DMS79 (cell line): Measurements from ENCODE around the gene KRT78.

ENCODE experiments used
- DNase-seq: peaks from one replicate; lab custom pipeline; 2025; lab: John Stamatoyannopoulos, UW

The KRT78 gene

DNA sequence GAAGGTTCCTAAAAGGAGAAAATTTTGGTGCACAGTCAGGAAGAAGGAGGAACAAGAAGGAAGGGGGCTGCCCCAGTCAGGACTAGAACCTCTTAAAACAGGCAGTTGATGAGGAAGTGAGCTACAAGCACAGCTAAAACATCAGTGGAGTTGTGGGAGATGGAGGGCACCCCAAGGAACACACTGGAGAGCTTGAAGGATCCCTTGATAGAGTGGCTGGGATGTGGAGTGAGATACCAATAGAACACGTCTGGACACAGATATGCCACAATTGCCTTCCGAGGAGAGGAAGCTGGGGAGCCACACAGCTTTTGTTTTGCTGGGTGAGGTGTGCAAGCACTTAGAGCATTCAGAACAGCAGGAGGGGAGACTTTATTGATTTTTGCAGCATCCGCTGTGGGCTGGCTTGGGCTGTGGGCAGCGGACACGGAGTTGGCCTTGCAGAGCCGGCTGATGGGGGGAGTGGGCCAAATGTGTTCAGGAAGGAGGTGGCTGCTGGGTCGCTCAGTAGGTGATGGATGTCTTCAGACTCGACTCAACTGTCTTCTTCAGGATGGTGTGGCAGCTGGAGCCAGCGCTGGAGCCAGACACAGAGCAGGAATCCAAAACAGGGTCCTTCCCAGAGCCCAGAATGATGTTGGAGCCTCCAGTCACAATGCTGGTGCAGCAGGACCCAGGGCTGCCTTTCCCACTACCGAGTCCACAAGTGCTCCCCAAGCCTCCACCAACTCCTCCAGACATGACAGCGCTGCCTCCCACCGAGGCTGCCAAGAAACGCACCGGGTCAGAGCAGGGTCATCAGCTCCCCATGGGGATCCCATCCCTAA is 10.0 kb downstream of the KRT78 start:
- no peak for DNase-seq

GRCh38 chr12:52837781-52838608 is 10.8 kb downstream of the KRT78 start:
- DNase-seq: no peak

GRCh38 chr12:52837413-52837741 is 11.4 kb downstream of the KRT78 start:
- no peak for DNase-seq

- DNase-seq: no peak
These were observed 12.0 kb downstream of the KRT78 start for GRCh38 chr12:52836491-52837412.

- DNase-seq: no peak
These were observed 12.7 kb downstream of the KRT78 start for GRCh38 chr12:52836042-52836466.

DNA sequence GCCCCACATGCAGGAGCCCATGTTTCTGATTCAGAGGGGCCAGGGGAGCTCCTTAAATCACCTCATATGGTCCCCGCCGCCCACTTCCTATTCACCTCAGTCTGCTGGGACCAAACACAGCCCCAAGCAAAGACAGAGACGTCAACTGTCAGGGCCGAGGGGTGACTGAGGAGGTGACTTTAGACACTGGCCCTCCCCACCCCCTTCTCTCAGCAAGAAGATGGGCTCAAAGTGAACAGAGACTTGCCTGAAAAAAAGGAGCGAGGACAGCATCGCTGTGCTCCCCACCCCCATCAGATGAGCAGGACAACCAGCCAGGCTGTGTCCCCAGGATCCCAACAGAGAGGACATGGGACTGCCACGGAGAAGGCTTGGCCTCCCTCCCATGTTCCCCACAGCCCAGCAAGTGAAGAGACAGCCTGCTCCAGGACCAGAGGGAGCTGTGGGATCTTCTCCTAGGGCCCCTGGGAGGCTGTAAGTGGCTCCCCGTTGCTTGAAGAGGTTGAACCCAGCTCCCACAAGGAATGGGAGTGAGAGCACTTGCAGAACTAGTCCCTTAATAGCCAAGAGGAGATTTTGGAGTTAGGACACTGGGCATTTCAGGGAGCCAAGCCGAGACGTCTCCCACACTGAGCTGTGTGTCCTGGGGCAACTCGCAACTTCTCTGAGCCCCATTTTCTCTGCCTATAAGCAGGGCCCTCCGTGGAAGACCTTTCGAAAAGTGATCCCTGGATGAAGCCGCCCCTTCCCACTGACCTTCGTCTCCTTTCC is 13.3 kb downstream of the KRT78 start:
- DNase-seq: no peak

- no peak for DNase-seq
These were observed 14.1 kb downstream of the KRT78 start for GRCh38 chr12:52834727-52835001.

GRCh38 chr12:52833922-52834726 is 14.7 kb downstream of the KRT78 start, which contains the start of gene KRT79:
Gene KRT79, minus strand, starts transcription at chr12:52834311. Its CDS starts 51 bp downstream, at chr12:52834260.
- DNase-seq: no peak

GRCh38 chr12:52832985-52833905 is 15.5 kb downstream of the KRT78 start:
- no peak for DNase-seq

DNA sequence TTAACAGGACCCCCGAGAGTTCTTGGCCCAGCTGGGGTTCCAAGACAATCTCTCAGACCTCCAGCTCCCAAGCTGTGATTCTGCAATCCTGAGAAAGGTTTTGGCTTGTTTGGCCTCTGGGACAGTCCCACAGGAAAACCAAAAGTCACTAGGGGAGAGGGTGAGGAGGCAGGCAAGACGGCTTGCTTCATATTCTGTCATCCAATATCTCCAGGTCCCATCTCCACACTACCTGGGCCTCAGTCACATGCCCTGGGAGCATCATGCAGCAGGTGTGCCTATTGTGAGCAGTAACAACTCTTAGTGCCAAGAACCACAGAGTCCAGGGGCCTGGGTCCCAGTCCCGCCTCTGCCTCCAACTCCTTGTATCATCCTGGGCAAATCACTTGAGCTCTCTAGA is 16.3 kb downstream of the KRT78 start:
- no peak for DNase-seq

GRCh38 chr12:52831251-52831650 is 17.5 kb downstream of the KRT78 start:
- DNase-seq: no peak

- DNase-seq: no peak
These were observed 18.6 kb downstream of the KRT78 start for GRCh38 chr12:52829986-52830770.

- no peak for DNase-seq
These were observed 20.2 kb downstream of the KRT78 start for GRCh38 chr12:52828591-52829021.

GRCh38 chr12:52828156-52828555 is 20.6 kb downstream of the KRT78 start:
- no peak for DNase-seq

DNA sequence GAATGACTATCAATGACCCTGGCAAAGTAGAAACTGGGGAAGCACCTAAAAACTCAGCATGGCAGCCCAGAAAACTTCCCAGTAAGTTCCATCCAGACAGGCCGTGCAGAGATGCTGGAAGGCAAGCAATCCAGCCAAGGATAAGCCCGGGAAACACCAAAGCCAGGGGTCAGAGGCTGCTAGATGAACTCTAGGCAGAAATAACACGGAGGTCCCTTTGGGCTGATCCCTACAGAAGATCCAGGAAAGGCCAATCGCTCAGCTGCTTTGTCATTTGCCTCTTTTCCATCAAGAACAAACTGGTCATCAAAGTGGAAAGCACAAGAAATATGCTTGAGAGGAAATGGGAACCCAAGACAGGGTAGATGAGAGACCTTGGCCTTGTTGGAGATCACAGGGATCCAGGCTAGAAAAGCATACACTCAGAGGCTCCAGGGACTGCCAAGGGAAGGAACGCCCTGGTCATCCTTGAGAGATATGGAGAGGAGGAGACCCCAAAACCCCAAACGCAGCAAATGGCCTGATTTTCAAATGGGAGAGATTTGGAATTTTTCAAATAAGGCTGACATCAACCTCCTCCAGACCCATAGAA is 21.2 kb downstream of the KRT78 start:
- no peak for DNase-seq

DNA sequence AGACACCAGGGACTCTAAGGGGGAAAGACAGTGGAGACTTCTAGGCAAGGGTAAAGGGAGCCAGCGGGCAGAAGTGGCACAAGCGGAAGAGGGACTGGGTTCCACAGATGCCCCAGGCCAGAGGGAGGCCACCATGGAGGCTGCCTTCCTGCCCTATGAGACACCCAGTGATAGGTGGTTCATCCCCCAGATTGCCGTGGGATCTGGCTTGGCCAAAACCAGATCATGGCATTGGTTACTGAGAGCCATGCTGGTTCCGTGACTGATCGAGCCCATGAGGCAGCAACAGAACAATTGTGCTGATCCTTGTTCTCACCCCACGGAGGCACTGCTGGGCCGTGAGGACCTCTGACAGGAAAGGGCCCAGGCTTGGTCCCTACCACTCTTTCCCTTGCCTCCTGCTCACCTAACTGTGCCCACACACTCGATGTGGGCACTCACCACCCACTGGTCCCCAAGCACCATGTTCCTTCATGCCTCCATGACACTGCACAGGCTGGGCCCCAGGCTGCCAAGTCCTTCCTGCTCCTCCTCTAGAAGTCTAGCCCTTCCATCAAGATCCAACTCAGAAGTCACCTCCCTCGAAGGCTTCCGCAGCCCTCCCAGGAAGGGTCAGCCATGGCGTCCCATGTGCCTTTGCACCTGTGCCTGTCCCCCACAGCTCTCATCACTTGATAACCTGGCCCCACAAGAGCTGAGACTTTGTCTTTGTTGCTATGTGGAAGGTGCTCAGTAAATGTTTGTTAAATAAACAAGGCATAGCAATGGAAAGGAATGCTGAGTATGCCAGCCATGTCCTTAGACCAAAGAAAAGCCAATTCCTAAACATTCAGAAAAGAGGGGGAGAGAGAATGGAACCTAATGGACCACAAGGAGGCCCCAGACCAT is 21.9 kb downstream of the KRT78 start:
- no peak for DNase-seq

DNA sequence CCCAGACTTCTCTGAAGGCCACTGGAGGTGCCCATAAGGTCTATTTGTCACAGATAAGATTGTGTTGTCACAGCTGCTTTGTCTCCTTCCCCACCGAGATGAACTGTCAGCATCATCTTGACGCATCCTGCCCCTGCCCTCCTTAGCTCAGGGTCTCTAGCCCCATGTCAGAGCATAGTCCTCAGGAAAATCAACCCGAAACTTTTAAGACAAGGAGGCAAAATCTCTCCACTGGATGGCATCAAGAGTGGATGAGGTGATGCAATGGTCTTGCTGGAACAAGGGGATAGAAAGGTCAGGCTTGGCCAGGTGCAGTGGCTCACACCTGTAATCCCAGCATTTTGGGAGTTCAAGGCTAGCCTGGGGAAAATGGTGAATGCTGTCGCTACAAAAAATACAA is 22.8 kb downstream of the KRT78 start:
- DNase-seq: no peak
